Thymus (tissue), 11 donors: ENCODE measurements around the gene CMKLR1. TPM values are rescaled to one million over a fixed set of nuclear protein-coding genes. Genes with fewer than 3 reads are reported as not detected.

Source experiments
- DNase-seq, 9 donors: peaks; one replicate each; pipeline ENCODE4 v3.0.0-alpha.2; 2013; ENCODE audit warnings: low spot score in 9 of 9, low read depth in 6 of 9, missing footprints in 1 of 9
- H3K27ac ChIP-seq, 2 donors: one replicate each; pipeline ENCODE4 v1.5.1; 2013; ENCODE audit warnings: control low read depth in 1 of 2, low read depth in 1 of 2, low read length in 1 of 2, mild to moderate bottlenecking in 1 of 2, moderate library complexity in 1 of 2
- H3K27me3 ChIP-seq, 2 donors: one replicate each; pipeline ENCODE4 v1.5.1; 2013; ENCODE audit warnings: low read length in 1 of 2; ENCODE audit not compliant: control insufficient read depth in 2 of 2, insufficient read depth in 1 of 2
- H3K36me3 ChIP-seq, 2 donors: one replicate each; pipeline ENCODE4 v1.5.1; 2013; ENCODE audit warnings: low read length in 1 of 2, mild to moderate bottlenecking in 1 of 2, moderate library complexity in 1 of 2; ENCODE audit not compliant: control insufficient read depth in 2 of 2, insufficient read depth in 2 of 2
- H3K4me1 ChIP-seq, 2 donors: one replicate each; pipeline ENCODE4 v1.5.1; 2013; ENCODE audit warnings: low read length in 2 of 2; ENCODE audit not compliant: control insufficient read depth in 2 of 2, insufficient read depth in 2 of 2
- H3K4me3 ChIP-seq, 2 donors: one replicate each; pipeline ENCODE4 v1.5.1; 2013; ENCODE audit warnings: low read length in 2 of 2, control low read depth in 1 of 2, mild to moderate bottlenecking in 1 of 2
- H3K9me3 ChIP-seq, 2 donors: one replicate each; pipeline ENCODE4 v1.5.1; 2013; ENCODE audit warnings: low read length in 1 of 2, mild to moderate bottlenecking in 1 of 2; ENCODE audit not compliant: control insufficient read depth in 2 of 2, insufficient read depth in 1 of 2
- WGBS: extraction: QIAGEN DNeasy Blood & Tissue Kit; methylation state at CpG from one replicate; pipeline ENCODE4 v1.1.7; 2013; 5-methylcytosine and 5-hydroxymethylcytosine counted together
- polyA plus RNA-seq: library from polyadenylated mRNA; stranded (reverse); fragments of 200-250 nt; gene quantifications from one replicate; pipeline ENCODE4 v1.2.3, GENCODE V29; 2013
- total RNA-seq: library from RNA; stranded (reverse); fragments of 120-200 nt; gene quantifications from one replicate; pipeline ENCODE4 v1.2.4, GENCODE V29; 2013
- donor health status: healthy.

The CMKLR1 gene
- total and polyA plus RNA-seq, 2 donors, result 4.4 to 4.5 TPM

GRCh38 chr12:108377260-108377659 is 38.1 kb upstream of the CMKLR1 start:
- Histone ChIP-seq H3K36me3 (no peaks in the 10 kb centered on the region), H3K27me3 (no peaks in the 10 kb centered on the region), H3K4me3 (no peak overlapping the region), H3K4me1 (no peaks in the 10 kb centered on the region), H3K9me3 (peaks cover 0 to 10% of the 10 kb centered on the region in 2 donors), H3K27ac (no peak overlapping the region)
- no peak for DNase-seq
- 75% methylated on average over 1 of the region's 1 CpG for WGBS

GRCh38 chr12:108375986-108376663 is 37.0 kb upstream of the CMKLR1 start:
- no peak overlapping the region for H3K27ac ChIP-seq
- H3K27me3 ChIP-seq, result no peaks in the 10 kb centered on the region
- H3K36me3 ChIP-seq, result no peaks in the 10 kb centered on the region
- DNase-seq, result no peak
- peaks cover 0 to 10% of the 10 kb centered on the region in 2 donors for H3K9me3 ChIP-seq
- 75% methylated on average over 4 of the region's 4 CpGs for WGBS
- H3K4me3 ChIP-seq, result no peak overlapping the region
- H3K4me1 ChIP-seq, result no peaks in the 10 kb centered on the region

- WGBS, result 95% methylated on average over 2 of the region's 2 CpGs
- no peak for DNase-seq
- Histone ChIP-seq H3K27ac (no peak overlapping the region), H3K36me3 (no peaks in the 10 kb centered on the region), H3K4me3 (no peak overlapping the region), H3K27me3 (no peaks in the 10 kb centered on the region), H3K4me1 (no peaks in the 10 kb centered on the region), H3K9me3 (peaks cover 0 to 10% of the 10 kb centered on the region in 2 donors)
Measured at GRCh38 chr12:108374596-108375320, 35.6 kb upstream of the CMKLR1 start.

- H3K36me3 ChIP-seq, result no peaks in the 10 kb centered on the region
- no peaks in the 10 kb centered on the region for H3K4me1 ChIP-seq
- peaks cover 0 to 10% of the 10 kb centered on the region in 2 donors for H3K9me3 ChIP-seq
- H3K27ac ChIP-seq, result no peak overlapping the region
- DNase-seq, result no peak
- H3K4me3 ChIP-seq, result no peak overlapping the region
- H3K27me3 ChIP-seq, result no peaks in the 10 kb centered on the region
- 11% methylated on average over 1 of the region's 1 CpG for WGBS
Measured at GRCh38 chr12:108373111-108373510, 34.0 kb upstream of the CMKLR1 start.

- Histone ChIP-seq H3K4me1 (no peaks in the 10 kb centered on the region), H3K9me3 (peaks cover 0 to 10% of the 10 kb centered on the region in 2 donors), H3K27me3 (no peaks in the 10 kb centered on the region), H3K27ac (no peak overlapping the region), H3K4me3 (no peak overlapping the region), H3K36me3 (no peaks in the 10 kb centered on the region)
- DNase-seq, result no peak
- 84% methylated on average over 6 of the region's 6 CpGs for WGBS
Measured at GRCh38 chr12:108371801-108372344, 32.8 kb upstream of the CMKLR1 start.

- 85% methylated on average over 5 of the region's 5 CpGs for WGBS
- DNase-seq, result no peak
- H3K9me3 ChIP-seq, result peaks cover 0 to 10% of the 10 kb centered on the region in 2 donors
- H3K4me3 ChIP-seq, result no peak overlapping the region
- H3K36me3 ChIP-seq, result no peaks in the 10 kb centered on the region
- no peaks in the 10 kb centered on the region for H3K4me1 ChIP-seq
- H3K27me3 ChIP-seq, result no peaks in the 10 kb centered on the region
- H3K27ac ChIP-seq, result no peak overlapping the region
Measured at GRCh38 chr12:108370415-108370814, 31.3 kb upstream of the CMKLR1 start.

- H3K27me3 ChIP-seq, result no peaks in the 10 kb centered on the region
- H3K4me3 ChIP-seq, result no peak overlapping the region
- WGBS, result 85% methylated on average over 5 of the region's 5 CpGs
- no peaks in the 10 kb centered on the region for H3K36me3 ChIP-seq
- peaks cover 0 to 8% of the 10 kb centered on the region in 2 donors for H3K9me3 ChIP-seq
- H3K4me1 ChIP-seq, result no peaks in the 10 kb centered on the region
- no peak overlapping the region for H3K27ac ChIP-seq
- DNase-seq, result no peak
Measured at GRCh38 chr12:108369736-108370396, 30.8 kb upstream of the CMKLR1 start.

GRCh38 chr12:108368089-108368488 is 29.0 kb upstream of the CMKLR1 start:
- DNase-seq, result no peak

GRCh38 chr12:108367436-108367835 is 28.3 kb upstream of the CMKLR1 start:
- no peak overlapping the region for H3K4me3 ChIP-seq
- H3K4me1 ChIP-seq, result no peaks in the 10 kb centered on the region
- H3K36me3 ChIP-seq, result no peaks in the 10 kb centered on the region
- H3K27me3 ChIP-seq, result no peaks in the 10 kb centered on the region
- H3K27ac ChIP-seq, result no peak overlapping the region
- WGBS, result 91% methylated on average over 7 of the region's 7 CpGs
- DNase-seq, result no peak
- H3K9me3 ChIP-seq, result no peaks in the 10 kb centered on the region

More at GRCh38 chr12:108368089-108368488, 29.0 kb upstream of the CMKLR1 start:
- Histone ChIP-seq H3K36me3 (no peaks in the 10 kb centered on the region), H3K27ac (no peak overlapping the region), H3K27me3 (no peaks in the 10 kb centered on the region), H3K4me1 (no peaks in the 10 kb centered on the region), H3K9me3 (no peaks in the 10 kb centered on the region), H3K4me3 (no peak overlapping the region)
- WGBS, result 97% methylated on average over 2 of the region's 2 CpGs
